ENCODE results near the gene ATN1. TPM values are rescaled to one million over a fixed set of nuclear protein-coding genes. Genes with fewer than 3 reads are reported as not detected.

ATN1 gene
- total RNA-seq, 1 donor from 2014 or later, result 69.7 TPM

GRCh38 chr12:6962285-6963015 lies 34.7 kb downstream of the ATN1 start:
- no peak for DNase-seq
- intact Hi-C loops (cut with DNase I), result no loop called here
- peak; percentile 3 for ATAC-seq (ENCODE audit: poor library complexity)

DNA sequence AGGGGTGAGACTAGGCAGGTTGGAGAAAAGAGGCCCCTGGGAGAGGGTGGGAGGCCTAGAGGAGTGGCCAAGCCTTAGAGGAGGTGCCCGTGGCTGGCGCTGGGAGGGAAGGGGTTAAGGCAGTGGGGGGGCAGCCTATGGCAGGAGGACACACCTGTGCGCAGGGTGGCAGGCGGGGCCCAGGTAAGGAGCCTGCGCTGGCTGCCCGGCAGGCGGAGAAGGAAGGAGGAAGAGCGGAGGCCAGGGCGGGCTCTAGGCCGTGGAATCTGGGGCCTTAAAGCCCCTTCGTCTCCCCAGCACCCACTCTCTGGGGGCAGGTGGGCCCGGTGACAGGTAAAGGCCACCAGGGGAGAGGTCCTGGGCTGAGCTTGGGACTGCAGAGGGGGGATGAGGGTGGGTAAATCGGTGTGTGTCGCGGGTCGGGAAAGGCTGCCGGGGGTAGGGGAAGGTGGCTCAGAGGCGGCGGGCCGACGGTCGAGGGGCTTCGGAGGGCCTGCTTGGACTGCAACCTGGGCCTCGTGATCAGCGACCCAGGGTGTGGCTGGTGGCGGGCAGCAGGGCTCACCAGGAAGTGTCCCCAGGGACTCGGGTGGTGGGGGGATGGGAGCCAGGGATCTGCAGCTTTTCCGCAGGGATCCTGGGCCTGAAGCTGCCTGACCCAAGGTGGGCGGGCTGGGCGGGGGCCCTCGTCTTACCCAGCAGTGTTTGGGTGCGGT lies 35.4 kb downstream of the ATN1 start:
- DNase-seq, result no peak
- intact Hi-C loops (cut with DNase I), result no loop called here

GRCh38 chr12:6963791-6964413 lies 36.1 kb downstream of the ATN1 start:
- intact Hi-C loops (cut with DNase I), result no loop called here
- ATAC-seq (ENCODE audit: poor library complexity) (no peak), DNase-seq (no peak)

More for the DNA sequence above, 35.4 kb downstream of the ATN1 start:
- no peak for ATAC-seq (ENCODE audit: poor library complexity)

GRCh38 chr12:6964605-6965025 lies 36.9 kb downstream of the ATN1 start:
- no peak for ATAC-seq (ENCODE audit: poor library complexity)
- no peak for DNase-seq
- intact Hi-C loops (cut with DNase I), result no loop called here

DNA sequence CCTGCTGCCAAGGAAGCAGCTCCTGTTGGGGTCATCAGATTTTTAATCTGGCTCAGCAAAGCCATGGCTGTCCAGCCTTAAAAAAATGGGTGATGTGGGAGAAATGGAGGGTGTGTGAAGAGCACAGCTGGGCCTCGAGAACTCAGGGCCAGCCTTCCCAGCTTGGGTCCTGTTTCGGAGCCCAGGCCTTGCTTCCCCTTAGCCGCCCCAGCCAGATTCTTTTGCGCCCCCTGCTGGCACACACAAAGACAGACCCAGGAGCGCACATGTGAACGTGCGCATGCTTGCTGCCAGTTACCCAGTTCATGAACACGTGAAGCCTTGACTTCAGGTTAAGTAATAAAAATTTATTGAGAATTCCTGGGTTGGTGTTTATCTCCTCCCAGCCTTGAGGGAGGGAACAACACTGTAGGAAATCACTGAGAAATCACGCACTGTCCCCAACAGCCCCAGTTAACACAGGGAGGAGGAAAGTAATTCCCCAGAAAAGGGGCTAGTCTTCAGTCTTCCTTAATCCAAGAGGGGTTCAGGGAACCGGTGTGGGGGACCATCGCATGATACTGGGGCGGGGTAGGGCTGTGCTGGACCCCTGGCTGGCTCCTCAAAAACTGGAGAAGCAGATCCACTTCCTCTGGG lies 37.4 kb downstream of the ATN1 start:
- ATAC-seq (ENCODE audit: poor library complexity), result peak; percentile 81
- peak; percentile 88 for DNase-seq
- intact Hi-C loops (cut with DNase I), result no loop called here

- intact Hi-C loops (cut with DNase I), result no loop called here
- DNase-seq (no peak), ATAC-seq (ENCODE audit: poor library complexity) (no peak)
Observed at GRCh38 chr12:6965714-6966113, 38.0 kb downstream of the ATN1 start.

DNA sequence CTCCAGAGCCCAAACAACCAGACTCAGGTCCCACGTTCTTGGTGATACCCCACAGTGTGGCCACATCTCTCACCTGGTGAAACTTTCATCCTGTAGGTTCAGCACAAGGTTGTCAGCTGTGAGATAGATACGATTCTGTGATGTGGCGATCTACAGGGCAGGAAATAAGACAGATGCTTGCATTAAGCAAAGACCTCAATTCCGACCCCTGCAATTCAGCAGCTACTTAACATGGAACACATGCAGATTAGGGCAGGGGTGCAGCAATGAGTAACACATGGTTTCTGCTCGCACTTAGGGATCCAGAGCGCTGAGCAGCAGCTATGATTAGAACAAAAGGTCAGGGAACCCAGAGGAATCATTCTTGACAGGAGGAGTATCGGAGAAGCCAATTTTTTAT lies 38.6 kb downstream of the ATN1 start:
- no peak for DNase-seq
- intact Hi-C loops (cut with DNase I), result no loop called here
- ATAC-seq (ENCODE audit: poor library complexity), result no peak

DNA sequence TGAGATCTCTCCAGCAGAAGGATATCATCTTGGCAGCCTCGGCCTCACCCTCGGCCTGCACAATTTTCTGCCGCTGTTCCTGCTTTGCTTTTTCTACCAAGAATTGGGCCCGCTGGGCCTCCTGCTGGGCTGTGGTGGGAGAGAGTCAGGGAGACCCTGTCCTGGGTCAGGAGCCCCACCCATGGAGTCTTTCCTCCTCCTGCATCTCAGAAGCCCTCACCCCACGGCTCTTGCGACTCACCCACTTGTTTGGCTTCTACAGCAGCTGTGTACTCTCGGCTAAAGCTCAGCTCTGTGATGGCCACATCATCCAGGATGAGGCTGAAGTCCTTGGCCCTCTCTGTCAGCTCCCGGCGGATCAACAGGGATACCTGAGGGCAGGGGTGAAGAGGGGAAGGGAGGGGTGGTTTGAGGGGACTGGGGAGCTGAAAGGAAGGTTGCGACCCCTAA lies 39.9 kb downstream of the ATN1 start:
- no peak for ATAC-seq (ENCODE audit: poor library complexity)
- no peak for DNase-seq
- intact Hi-C loops (cut with DNase I), result no loop called here

GRCh38 chr12:6968426-6968825 lies 40.7 kb downstream of the ATN1 start:
- ATAC-seq (ENCODE audit: poor library complexity) (no peak), DNase-seq (no peak)
- intact Hi-C loops (cut with DNase I), result no loop called here

- ATAC-seq (ENCODE audit: poor library complexity) (peak; percentile 25), DNase-seq (no peak)
- intact Hi-C loops (cut with DNase I), result loop anchor here (5.0 kb wide), 1 partner anchor 47 kb away; the partner anchor contains the start of gene LPCAT3
Observed at GRCh38 chr12:6970096-6970527, 42.4 kb downstream of the ATN1 start.

DNA sequence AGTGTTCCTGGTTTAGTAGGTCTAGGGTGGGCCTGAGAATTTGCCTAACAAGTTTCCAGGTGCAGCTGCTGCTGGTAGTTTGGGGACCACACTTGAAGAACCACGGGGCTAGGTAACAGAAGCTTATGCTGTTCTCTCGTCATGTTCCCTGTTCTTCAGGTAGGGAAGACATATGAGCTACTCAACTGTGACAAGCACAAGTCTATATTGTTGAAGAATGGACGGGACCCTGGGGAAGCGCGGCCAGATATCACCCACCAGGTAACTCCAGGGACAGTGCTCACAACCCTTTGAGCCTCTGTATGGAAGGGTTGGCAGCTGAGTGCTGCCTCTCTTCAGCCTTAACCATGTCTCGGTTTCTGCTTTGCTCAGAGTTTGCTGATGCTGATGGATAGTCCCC lies 46.4 kb downstream of the ATN1 start:
- no peak for ATAC-seq (ENCODE audit: poor library complexity)
- no peak for DNase-seq
- intact Hi-C loops (cut with DNase I), result loop anchor here (5.0 kb wide), 1 partner anchor 43 kb away; the partner anchor contains the start of gene LPCAT3

DNA sequence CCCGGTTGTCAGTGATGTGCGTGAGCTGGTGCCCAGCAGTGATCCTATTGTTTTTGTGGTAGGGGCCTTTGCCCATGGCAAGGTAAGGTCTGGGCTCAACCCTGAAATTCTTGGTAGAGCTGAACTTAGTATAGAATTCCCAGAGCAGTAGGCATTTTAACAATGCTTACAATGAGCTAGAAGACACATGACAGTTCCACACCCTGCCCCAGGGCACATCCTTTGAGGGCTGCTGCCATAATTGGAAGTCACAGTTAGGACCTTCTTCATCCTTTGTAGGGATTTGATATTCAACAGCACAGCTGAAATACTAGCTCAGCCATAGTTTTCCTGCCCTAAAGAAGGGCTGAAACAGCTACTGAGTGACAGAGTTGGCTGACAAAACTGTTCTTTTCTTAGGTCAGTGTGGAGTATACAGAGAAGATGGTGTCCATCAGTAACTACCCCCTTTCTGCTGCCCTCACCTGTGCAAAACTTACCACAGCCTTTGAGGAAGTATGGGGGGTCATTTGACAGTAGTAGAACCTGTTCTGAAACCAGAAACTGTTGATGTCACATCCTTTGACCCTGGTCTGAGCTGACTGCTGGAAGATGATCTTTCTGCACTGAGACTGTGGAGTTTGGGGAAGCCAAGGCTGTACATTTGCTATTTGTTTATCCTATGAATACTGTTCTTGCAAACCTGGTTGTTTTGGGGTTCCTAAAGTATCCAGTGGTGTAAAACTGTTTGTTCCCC lies 47.7 kb downstream of the ATN1 start:
- intact Hi-C loops (cut with DNase I), result no loop called here
- no peak for ATAC-seq (ENCODE audit: poor library complexity)
- DNase-seq, result no peak

DNA sequence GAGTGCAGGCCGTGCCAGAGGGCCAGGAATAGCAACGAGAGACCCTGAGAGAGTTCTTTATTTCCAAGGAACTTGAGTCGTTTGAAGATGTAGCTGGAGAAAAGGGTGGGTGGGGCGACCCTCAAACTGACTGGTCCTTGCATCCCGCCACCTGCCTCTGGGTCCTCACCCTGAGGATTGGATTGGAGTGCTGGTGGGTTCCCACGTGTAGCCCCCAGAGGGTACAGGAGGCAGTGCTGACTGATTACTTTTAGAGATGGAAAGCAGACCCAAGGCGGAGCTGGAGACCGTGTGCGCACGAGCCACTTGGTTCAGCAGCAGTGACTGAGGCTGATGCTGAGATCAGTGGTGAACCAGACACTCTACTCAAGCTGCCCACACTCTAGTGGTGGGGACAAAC lies 49.9 kb downstream of the ATN1 start:
- ATAC-seq (ENCODE audit: poor library complexity) (no peak), DNase-seq (no peak)
- intact Hi-C loops (cut with DNase I), result no loop called here

DNA sequence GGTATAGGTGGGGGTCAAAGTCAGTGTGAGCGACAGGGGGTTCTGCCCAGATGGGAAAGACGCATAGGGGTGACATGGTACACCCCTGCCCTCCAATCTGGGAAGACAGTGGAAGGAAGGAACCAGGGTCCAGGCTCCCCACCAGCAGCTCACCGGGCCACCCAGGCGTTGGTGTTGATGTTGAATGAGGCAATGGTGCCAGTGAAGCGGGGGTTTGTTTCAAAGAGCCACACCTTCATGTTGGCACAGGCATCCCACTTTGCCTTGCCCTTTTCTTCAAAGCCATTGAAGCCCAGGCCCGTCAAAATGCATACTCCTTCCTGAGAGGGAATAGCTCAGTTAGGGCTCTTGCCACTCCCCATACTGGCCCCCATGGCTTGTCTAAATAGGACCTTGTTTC lies 50.4 kb downstream of the ATN1 start:
- no peak for DNase-seq
- no peak for ATAC-seq (ENCODE audit: poor library complexity)
- intact Hi-C loops (cut with DNase I), result no loop called here

GRCh38 chr12:6978611-6979011 lies 50.9 kb downstream of the ATN1 start:
- DNase-seq (no peak), ATAC-seq (ENCODE audit: poor library complexity) (peak; percentile 44)
- intact Hi-C loops (cut with DNase I), result no loop called here

- peak; percentile 82 for ATAC-seq (ENCODE audit: poor library complexity)
- no peak for DNase-seq
- intact Hi-C loops (cut with DNase I), result no loop called here
Observed at GRCh38 chr12:6979021-6979420, 51.3 kb downstream of the ATN1 start.

DNA sequence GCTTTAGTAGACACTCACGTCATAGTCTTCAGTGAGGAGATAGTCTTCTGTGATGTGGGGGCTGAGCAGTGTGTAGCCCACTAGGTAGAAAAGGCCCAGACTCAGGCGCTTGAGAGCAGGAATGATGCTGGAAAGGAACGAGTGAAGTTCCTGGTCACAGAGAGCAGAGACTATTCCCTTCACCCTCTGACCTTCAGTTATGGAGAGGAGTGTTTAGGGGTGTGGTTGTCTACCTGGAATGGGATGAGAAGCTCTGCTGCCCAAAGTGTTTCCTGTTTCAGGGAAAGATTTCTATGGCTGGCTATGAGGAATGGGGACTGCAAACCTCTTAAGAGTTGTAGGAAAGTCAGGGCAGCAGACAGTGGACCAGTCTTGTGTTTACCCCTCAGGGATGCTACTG lies 51.7 kb downstream of the ATN1 start:
- DNase-seq (no peak), ATAC-seq (ENCODE audit: poor library complexity) (peak; percentile 6)
- intact Hi-C loops (cut with DNase I), result no loop called here

DNA sequence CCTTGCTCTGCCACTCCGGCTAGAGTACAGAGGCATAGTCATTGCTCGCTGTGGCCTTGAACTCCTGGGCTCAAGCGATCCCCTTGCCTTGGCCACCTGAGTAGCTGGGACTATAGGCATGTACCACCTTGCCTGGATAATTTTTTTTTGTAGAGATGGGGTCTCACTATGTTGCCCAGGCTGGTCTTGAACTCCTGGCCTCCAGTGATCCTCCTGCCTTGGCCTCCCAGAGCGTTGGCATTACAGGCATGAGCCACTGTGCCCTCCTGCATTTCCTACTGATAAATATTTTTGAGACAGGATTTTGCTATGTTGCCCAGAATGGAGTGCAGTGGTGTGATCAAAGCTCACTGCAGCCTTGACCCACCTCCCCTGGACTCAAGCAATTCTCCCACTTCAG lies 52.3 kb downstream of the ATN1 start:
- DNase-seq (no peak), ATAC-seq (ENCODE audit: poor library complexity) (no peak)
- intact Hi-C loops (cut with DNase I), result no loop called here

DNA sequence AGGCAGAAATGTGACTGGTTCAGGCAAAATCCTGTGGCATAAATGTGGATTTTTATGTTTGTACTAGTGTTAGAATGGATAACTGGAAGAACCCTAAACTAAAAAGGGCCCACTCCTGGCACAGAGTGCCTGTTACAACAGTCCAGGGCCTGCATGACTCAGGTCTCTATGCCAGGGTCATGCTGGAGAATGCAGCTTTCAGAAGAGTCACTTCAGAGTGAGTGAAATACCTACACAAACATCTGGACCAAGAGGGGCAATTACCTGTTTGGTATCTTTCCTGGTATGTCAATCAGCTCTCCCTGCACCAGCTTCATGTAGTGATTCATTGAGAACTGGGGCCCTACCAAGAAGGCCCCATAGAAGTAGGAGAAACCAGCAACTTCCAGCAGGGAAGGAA lies 53.0 kb downstream of the ATN1 start:
- intact Hi-C loops (cut with DNase I), result no loop called here
- ATAC-seq (ENCODE audit: poor library complexity) (no peak), DNase-seq (no peak)

All from Right ventricle myocardium superior (tissue), 1 donor.